GM13977 (cell line): ENCODE results near the gene GNAI2.
"Not testable (repeated sequence)": the region's sequence is repeated elsewhere in the genome, so short reads cannot be mapped to it uniquely, and the experiment has no call there.

Experiments used
- DNase-seq: peaks from one replicate; pipeline ENCODE4 v3.0.0; 2012; ENCODE audit warnings: low spot score
- CTCF ChIP-seq: IDR thresholded peaks from 2 replicates; pipeline ENCODE4 v1.5.1; 2012; ENCODE audit warnings: mild to moderate bottlenecking, control low read depth; ENCODE audit not compliant: insufficient read depth; ENCODE audit errors: extremely low read depth, missing control alignments
- in situ Hi-C: fragments of 300-500 bp; cut with MboI; formaldehyde crosslinking; loops from one replicate; pipeline ENCODE4 v1.12.0; 2022; ENCODE audit warnings: low sequenced_read_pairs, low pct_unique_long_range_greater_than_20kb, mixed read lengths, inconsistent platforms; ENCODE audit not compliant: unreplicated experiment

Gene GNAI2

GRCh38 chr3:50242381-50242770, 6.4 kb downstream of the GNAI2 start:
- peak; percentile 57 for DNase-seq
- in situ Hi-C loops: no loop called here
- TF ChIP-seq CTCF: no peak

- in situ Hi-C loops: no loop called here
- peak; percentile 48 for DNase-seq
- TF ChIP-seq CTCF: no peak
Measured at GRCh38 chr3:50242851-50243542, 7.0 kb downstream of the GNAI2 start.

- DNase-seq: no peak
- no peak for TF ChIP-seq CTCF
- in situ Hi-C loops: no loop called here
Measured at GRCh38 chr3:50243543-50243895, 7.5 kb downstream of the GNAI2 start.

GRCh38 chr3:50244813-50245212, 8.8 kb downstream of the GNAI2 start:
- DNase-seq, in situ Hi-C loops: not testable (repeated sequence)

GRCh38 chr3:50245251-50245745, 9.3 kb downstream of the GNAI2 start:
- DNase-seq: no peak
- in situ Hi-C loops: no loop called here
- TF ChIP-seq CTCF: no peak

GRCh38 chr3:50245831-50246516, 10.0 kb downstream of the GNAI2 start:
- peak; percentile 99 for TF ChIP-seq CTCF
- in situ Hi-C loops: no loop called here
- DNase-seq: peak; percentile 83

GRCh38 chr3:50246517-50246954, 10.5 kb downstream of the GNAI2 start:
- in situ Hi-C loops: no loop called here
- DNase-seq: peak; percentile 77
- TF ChIP-seq CTCF: no peak
